H1 (cell line): Measurements from ENCODE around the gene KCNJ13. TPM values are rescaled to one million over a fixed set of nuclear protein-coding genes. Genes with fewer than 3 reads are reported as not detected.

ENCODE experiments used
- CTCF ChIA-PET: fragments of 300-600 bp; sonication (Branson Sonifier 250); formaldehyde crosslinking; loops from one replicate; lab custom pipeline; 2021; ENCODE audit not compliant: partially characterized antibody; lab: Charles Lee
- POLR2A ChIA-PET: fragments of 300-600 bp; sonication (Branson Sonifier 250); formaldehyde crosslinking; loops from one replicate; lab custom pipeline; 2021; ENCODE audit warnings: inconsistent platforms; ENCODE audit not compliant: partially characterized antibody; lab: Charles Lee
- DNase-seq, 2 experiments: peaks; one replicate each; pipeline versions ENCODE4 v3.0.0 to v3.0.0-alpha.2; 2010 to 2022; ENCODE audit warnings: low spot score in 2 of 2, low read depth in 1 of 2, mixed read lengths in 1 of 2
- FAIRE-seq: peaks from 2 replicates; lab custom pipeline; 2011; peaks lifted over from hg19 to GRCh38; lab: Jason Lieb, UNC
- H2AFZ ChIP-seq: 2 replicates; pipeline ENCODE4 v1.8.1; 2012; ENCODE audit warnings: low read length, inconsistent platforms
- H2AK5ac ChIP-seq: 2 replicates; pipeline ENCODE4 v1.6.1; 2013; ENCODE audit warnings: low read depth, low read length
- H2BK120ac ChIP-seq: replicated peaks from 2 replicates; pipeline ENCODE3; 2013; ENCODE audit warnings: low read depth, low read length, inconsistent platforms
- H2BK12ac ChIP-seq: 2 replicates; pipeline ENCODE4 v1.6.1; 2013; ENCODE audit warnings: low read depth, low read length
- H2BK15ac ChIP-seq: 2 replicates; pipeline ENCODE4 v1.6.1; 2013; ENCODE audit warnings: low read length
- H2BK20ac ChIP-seq: 2 replicates; pipeline ENCODE4 v1.6.1; 2013; ENCODE audit warnings: low read length
- H2BK5ac ChIP-seq: 2 replicates; pipeline ENCODE4 v1.6.1; 2013; ENCODE audit warnings: low read depth, low read length
- H3K14ac ChIP-seq: 2 replicates; pipeline ENCODE4 v1.6.1; 2013; ENCODE audit warnings: inconsistent platforms; ENCODE audit not compliant: insufficient read length
- H3K18ac ChIP-seq: 2 replicates; pipeline ENCODE4 v1.6.1; 2013; ENCODE audit warnings: low read length; ENCODE audit errors: extremely low read depth
- H3K23ac ChIP-seq: 2 replicates; pipeline ENCODE4 v1.6.1; 2013; ENCODE audit warnings: inconsistent platforms; ENCODE audit not compliant: insufficient read length
- H3K23me2 ChIP-seq: 2 replicates; pipeline ENCODE4 v1.6.1; 2013; ENCODE audit warnings: low read depth, low read length
- H3K27ac ChIP-seq: 2 replicates; pipeline ENCODE4 v1.6.1; 2011; ENCODE audit warnings: low read depth, low read length, inconsistent platforms
- H3K27me3 ChIP-seq, 4 experiments: replicated peaks in 1 of 4; 1 replicate in 1 of 4; 2 replicates in 3 of 4; pipeline versions ENCODE4 v1.6.1 to v1.8.1; 2011 to 2013; ENCODE audit warnings: low read length in 3 of 4, mild to moderate bottlenecking in 3 of 4, inconsistent platforms in 2 of 4, mixed read lengths in 2 of 4, moderate library complexity in 1 of 4; ENCODE audit not compliant: control insufficient read depth in 3 of 4, insufficient read depth in 3 of 4; ENCODE audit errors: extremely low read depth in 1 of 4
- H3K36me3 ChIP-seq, 4 experiments: 2 replicates each; pipeline versions ENCODE4 v1.6.1 to v1.8.1; 2011 to 2013; ENCODE audit warnings: mild to moderate bottlenecking in 4 of 4, low read length in 3 of 4, moderate library complexity in 2 of 4, control low read depth in 1 of 4, inconsistent platforms in 1 of 4; ENCODE audit not compliant: insufficient read depth in 4 of 4, control insufficient read depth in 2 of 4
- H3K4ac ChIP-seq: replicated peaks from 2 replicates; pipeline ENCODE3; 2013; ENCODE audit warnings: low read length, low read depth, mixed read lengths, inconsistent platforms; ENCODE audit not compliant: insufficient read length
- H3K4me1 ChIP-seq, 4 experiments: replicated peaks in 1 of 4; 1 replicate in 1 of 4; 2 replicates in 3 of 4; pipeline versions ENCODE4 v1.6.1 to v1.8.1; 2011 to 2013; ENCODE audit warnings: low read length in 3 of 4, inconsistent platforms in 2 of 4, mixed read lengths in 1 of 4; ENCODE audit not compliant: insufficient read depth in 4 of 4, control insufficient read depth in 3 of 4
- H3K4me2 ChIP-seq, 2 experiments: 2 replicates each; pipeline versions ENCODE4 v1.6.1 to v1.8.1; 2011 to 2013; ENCODE audit warnings: low read depth in 2 of 2, low read length in 2 of 2, control low read depth in 1 of 2, inconsistent platforms in 1 of 2, mild to moderate bottlenecking in 1 of 2; ENCODE audit not compliant: insufficient read depth in 1 of 2
- H3K4me3 ChIP-seq, 4 experiments: fragments of 200-600, 300-600 bp in 1 of 4; sonication (generic), shearing (Covaris generic), sonication (Bioruptor Twin) in 1 of 4; 2 replicates each; pipeline versions ENCODE4 v1.5.1 to v1.8.1; 2011 to 2016; ENCODE audit warnings: low read length in 4 of 4, low read depth in 3 of 4, control low read depth in 2 of 4, inconsistent platforms in 2 of 4, mild to moderate bottlenecking in 2 of 4, mixed read lengths in 1 of 4, moderate library complexity in 1 of 4; ENCODE audit not compliant: insufficient read depth in 2 of 4; ENCODE audit errors: extremely low read depth in 1 of 4
- H3K56ac ChIP-seq: replicated peaks from 2 replicates; pipeline ENCODE3; 2013; ENCODE audit warnings: low read depth, mild to moderate bottlenecking, mixed read lengths, low read length, inconsistent platforms; ENCODE audit not compliant: insufficient read length
- H3K79me1 ChIP-seq: 2 replicates; pipeline ENCODE4 v1.6.1; 2013; ENCODE audit warnings: low read depth, low read length, control low read depth
- H3K79me2 ChIP-seq, 2 experiments: 2 replicates each; pipeline versions ENCODE4 v1.6.1 to v1.8.1; 2012 to 2013; ENCODE audit warnings: low read length in 2 of 2, mild to moderate bottlenecking in 2 of 2, inconsistent platforms in 1 of 2; ENCODE audit not compliant: insufficient read depth in 2 of 2, control insufficient read depth in 1 of 2
- H3K9ac ChIP-seq, 4 experiments: replicated peaks in 1 of 4; 1 replicate in 1 of 4; 2 replicates in 3 of 4; pipeline versions ENCODE4 v1.6.1 to v1.8.1; 2011 to 2013; ENCODE audit warnings: low read depth in 3 of 4, low read length in 3 of 4, control low read depth in 2 of 4, mild to moderate bottlenecking in 2 of 4, moderate library complexity in 2 of 4, inconsistent platforms in 1 of 4; ENCODE audit errors: extremely low read depth in 1 of 4
- H3K9me3 ChIP-seq, 2 experiments: 2 replicates each; pipeline versions ENCODE4 v1.6.1 to v1.8.1; 2012 to 2013; ENCODE audit warnings: mild to moderate bottlenecking in 2 of 2, moderate library complexity in 2 of 2, control low read depth in 1 of 2, inconsistent platforms in 1 of 2, low read depth in 1 of 2, low read length in 1 of 2, mixed read lengths in 1 of 2; ENCODE audit not compliant: insufficient read depth in 2 of 2
- H4K20me1 ChIP-seq, 2 experiments: replicated peaks in 1 of 2; 2 replicates each; pipeline versions ENCODE3 to v1.8.1; 2011 to 2013; ENCODE audit warnings: inconsistent platforms in 2 of 2, low read length in 2 of 2, mild to moderate bottlenecking in 1 of 2; ENCODE audit not compliant: insufficient read depth in 2 of 2, control insufficient read depth in 1 of 2
- H4K5ac ChIP-seq: 2 replicates; pipeline ENCODE4 v1.6.1; 2013; ENCODE audit warnings: low read length, low read depth, mixed read lengths, inconsistent platforms; ENCODE audit not compliant: insufficient read length
- H4K8ac ChIP-seq: 2 replicates; pipeline ENCODE4 v1.8.0; 2013; ENCODE audit warnings: mild to moderate bottlenecking, moderate library complexity, low read length, inconsistent platforms; ENCODE audit not compliant: insufficient read depth; ENCODE audit errors: extremely low read depth
- H4K91ac ChIP-seq: replicated peaks from 2 replicates; pipeline ENCODE3; 2013; ENCODE audit warnings: low read length, mixed read lengths, inconsistent platforms; ENCODE audit not compliant: insufficient read length
- KDM1A ChIP-seq: fragments of 200-600, 300-600 bp; sonication (generic); IDR thresholded peaks from 2 replicates; pipeline ENCODE4 v1.7.1; 2016; ENCODE audit warnings: mild to moderate bottlenecking, low read length, borderline replicate concordance
- WGBS, 2 experiments: shearing (Covaris generic) in 1 of 2; methylation state at CpG; one replicate each; pipeline versions ENCODE4 v1.1.6 to v1.1.7; 2013 to 2015; ENCODE audit warnings: low lambda C conversion rate in 2 of 2, mixed read lengths in 2 of 2, inconsistent platforms in 1 of 2, low coverage in 1 of 2, missing lambda C conversion rate in 1 of 2; ENCODE audit not compliant: insufficient replicate concordance in 2 of 2, insufficient coverage in 1 of 2, insufficient read length in 1 of 2; ENCODE audit errors: extremely low coverage in 1 of 2, missing lambda C conversion rate in 1 of 2; 5-methylcytosine and 5-hydroxymethylcytosine counted together
- polyA plus RNA-seq, 7 experiments: library from polyadenylated mRNA; depleted of rRNA in 3 of 7; stranded (reverse) in 5 of 7; unstranded in 2 of 7; fragments of >200 nt in 5 of 7; fragments of 200-250 nt in 2 of 7; gene quantifications; 1 replicate in 5 of 7; 2 replicates in 1 of 7; 4 replicates in 1 of 7; pipeline versions ENCODE4 v1.2.1 to v1.2.3, GENCODE V29; 2011 to 2013; ENCODE audit warnings: missing spikeins in 2 of 7, mixed read lengths in 2 of 7
- total RNA-seq: library from RNA; stranded (reverse); fragmentation: NEBNext Ultra II Directional; extraction: Animal tissue kit (Norgen Biotek cat#: 25700); gene quantifications from 2 replicates; pipeline ENCODE4 v1.2.1, GENCODE V29; 2021

Gene KCNJ13
- total and polyA plus RNA-seq, 2 of the 8 experiments (the other 6 are each of a cell fraction or from before 2014, with no cell fraction given), result not detected

- Histone ChIP-seq H2BK15ac (no peak overlapping the region), H2BK12ac (no peak overlapping the region), H4K20me1 (peaks cover 0 to 2% of the 10 kb centered on the region in 2 experiments), H3K14ac (no peak overlapping the region), H2AK5ac (no peak overlapping the region), H3K36me3 (peaks cover 2 to 53% (median 16%) of the 10 kb centered on the region in 4 experiments; a peak in 5 of 8 replicates), H4K8ac (no peak overlapping the region), H4K5ac (no peak overlapping the region), H3K56ac (no peak overlapping the region), H2AFZ (no peak overlapping the region), H4K91ac (no peak overlapping the region), H3K79me1 (no peaks in the 10 kb centered on the region), H3K79me2 (no peaks in the 10 kb centered on the region; a peak in 1 of 4 replicates), H3K27me3 (no peaks in the 10 kb centered on the region), H3K4me1 (no peaks in the 10 kb centered on the region), H3K9ac (no peak overlapping the region), H3K23ac (no peak overlapping the region), H3K4me3 (no peak overlapping the region), H3K4ac (no peak overlapping the region), H3K9me3 (no peaks in the 10 kb centered on the region), H3K23me2 (peaks cover 2% of the 10 kb centered on the region; the same call in 1 of the 2 replicates), H3K18ac (no peak overlapping the region), H3K4me2 (no peak overlapping the region), H2BK5ac (no peak overlapping the region), H3K27ac (no peak overlapping the region), H2BK20ac (no peak overlapping the region), H2BK120ac (no peak overlapping the region)
- FAIRE-seq (no peak), DNase-seq (no peak)
- no peak for TF ChIP-seq KDM1A
- POLR2A ChIA-PET, result no interaction called here
- 88% methylated on average over 3 of the region's 3 CpGs; no CpG with 5 or more reads in 1 of the 2 experiments for WGBS, 2 experiments
- CTCF ChIA-PET, result interaction anchor here (0.6 kb wide), 1 partner anchor 10 kb away, joined by 4 read pairs; no protein-coding TSS in a partner anchor
These were observed 28.3 kb downstream of the KCNJ13 start for GRCh38 chr2:232748038-232748437.
